HCT116 (cell line): ENCODE measurements around the gene ACR. TPM values are rescaled to one million over a fixed set of nuclear protein-coding genes. Genes with fewer than 3 reads are reported as not detected.

Source experiments
- ATAC-seq: fragments of 200-7000 bp; cut with Tn5 transposase; 2 replicates; pipeline ENCODE4 v1.9.1; 2020; ENCODE audit warnings: mild to moderate bottlenecking, moderate library complexity
- BruUV-seq: library from RNA; stranded (reverse); fragments of 400-500 nt; replicated peaks from 2 replicates; lab custom pipeline; 2021; lab: Mats Ljungman, UMichigan
- CTCF ChIA-PET: fragments of 300-600 bp; sonication (Branson Sonifier 250); formaldehyde crosslinking; loops from one replicate; lab custom pipeline; 2021; ENCODE audit warnings: antibody characterized with exemption; lab: Charles Lee
- POLR2A ChIA-PET: fragments of 300-600, 350-600 bp; sonication (Branson Sonifier 250); formaldehyde crosslinking; loops from one replicate; lab custom pipeline; 2021; ENCODE audit warnings: antibody characterized with exemption; lab: Charles Lee
- RAD21 ChIA-PET, 2 experiments: fragments of 300-600 bp; sonication (Branson Sonifier 250); formaldehyde crosslinking; loops; one replicate each; lab custom pipeline; 2023; ENCODE audit warnings: low total read pairs in 2 of 2; ENCODE audit not compliant: uncharacterized antibody in 2 of 2, unreplicated experiment in 2 of 2, low non-redundant PET in 1 of 2; lab: Charles Lee
- DNase-seq: peaks from one replicate; pipeline ENCODE4 v3.0.0-alpha.2; 2010; ENCODE audit warnings: low read depth, low spot score
- H2AFZ ChIP-seq: fragments of 200-600 bp; shearing (Covaris generic), sonication (generic); 2 replicates; pipeline ENCODE4 v1.6.1; 2017; ENCODE audit warnings: low read depth, mixed run types, mixed read lengths, antibody characterized with exemption, low read length; ENCODE audit not compliant: poor library complexity, severe bottlenecking
- H3K27ac ChIP-seq: 2 replicates; pipeline ENCODE4 v1.5.1; 2012; ENCODE audit warnings: low read depth, low read length
- H3K27me3 ChIP-seq: fragments of 200-600 bp; sonication (generic); 2 replicates; pipeline ENCODE4 v1.6.1; 2016; ENCODE audit warnings: mixed run types, low read length, mixed read lengths; ENCODE audit not compliant: insufficient read depth
- H3K36me3 ChIP-seq, 2 experiments: fragments of 200-500 bp in 1 of 2; fragments of 200-600 bp in 1 of 2; sonication (Bioruptor generic) in 1 of 2; sonication (generic) in 1 of 2; 2 replicates each; pipeline versions ENCODE4 v1.5.1 to v1.6.1; 2014 to 2016; ENCODE audit warnings: low read length in 2 of 2, inconsistent platforms in 1 of 2, mixed read lengths in 1 of 2, mixed run types in 1 of 2; ENCODE audit not compliant: insufficient read depth in 2 of 2, control insufficient read depth in 1 of 2
- H3K4me1 ChIP-seq, 2 experiments: fragments of 200-600 bp in 1 of 2; sonication (generic) in 1 of 2; 2 replicates each; pipeline versions ENCODE4 v1.5.1 to v1.6.1; 2012 to 2017; ENCODE audit warnings: low read length in 2 of 2, inconsistent platforms in 1 of 2, mild to moderate bottlenecking in 1 of 2, mixed read lengths in 1 of 2, mixed run types in 1 of 2, moderate library complexity in 1 of 2; ENCODE audit not compliant: insufficient read depth in 2 of 2, control insufficient read depth in 1 of 2
- H3K4me2 ChIP-seq: fragments of 200-600 bp; sonication (generic); 2 replicates; pipeline ENCODE4 v1.6.1; 2017; ENCODE audit warnings: mixed run types, low read length, mixed read lengths
- H3K4me3 ChIP-seq, 2 experiments: fragments of 200-600 bp in 1 of 2; sonication (generic) in 1 of 2; replicated peaks in 1 of 2; 2 replicates each; pipeline ENCODE4 v1.5.1; 2011 to 2016; ENCODE audit warnings: low read length in 2 of 2, control low read depth in 1 of 2, low read depth in 1 of 2, mild to moderate bottlenecking in 1 of 2, mixed read lengths in 1 of 2, mixed run types in 1 of 2
- H3K79me2 ChIP-seq: fragments of 200-600 bp; sonication (generic); 2 replicates; pipeline ENCODE4 v1.6.1; 2017; ENCODE audit warnings: mild to moderate bottlenecking, mixed run types, low read length, moderate library complexity, mixed read lengths; ENCODE audit not compliant: insufficient read depth
- H3K9ac ChIP-seq: fragments of 200-600 bp; sonication (generic); 2 replicates; pipeline ENCODE4 v1.6.1; 2016; ENCODE audit warnings: low read length, mixed read lengths
- H3K9me2 ChIP-seq: fragments of 200-600 bp; sonication (generic), shearing (Covaris generic); 2 replicates; pipeline ENCODE4 v1.6.1; 2017; ENCODE audit warnings: mixed run types, mild to moderate bottlenecking, moderate library complexity; ENCODE audit not compliant: insufficient read depth
- H3K9me3 ChIP-seq, 2 experiments: fragments of 200-500 bp in 1 of 2; fragments of 200-600 bp in 1 of 2; sonication (Bioruptor generic) in 1 of 2; sonication (generic) in 1 of 2; 2 replicates each; pipeline ENCODE4 v1.6.1; 2014 to 2017; ENCODE audit warnings: low read length in 2 of 2, mixed read lengths in 2 of 2, inconsistent platforms in 1 of 2, low read depth in 1 of 2, mild to moderate bottlenecking in 1 of 2, mixed run types in 1 of 2, moderate library complexity in 1 of 2; ENCODE audit not compliant: control insufficient read depth in 1 of 2, insufficient read depth in 1 of 2
- H4K20me1 ChIP-seq: fragments of 200-600 bp; sonication (generic), shearing (Covaris generic); 2 replicates; pipeline ENCODE4 v1.6.1; 2017; ENCODE audit warnings: mixed run types, mild to moderate bottlenecking, moderate library complexity; ENCODE audit not compliant: insufficient read depth
- CTCF ChIP-seq, 3 experiments: fragments of 200-600 bp in 1 of 3; sonication (generic) in 1 of 3; IDR thresholded peaks in 2 of 3; conservative IDR thresholded peaks in 1 of 3; 2 replicates each; pipeline ENCODE4 v1.5.1; 2012 to 2017; ENCODE audit warnings: low read depth in 2 of 3, low read length in 2 of 3, antibody characterized with exemption in 1 of 3, borderline replicate concordance in 1 of 3, control low read depth in 1 of 3, mild to moderate bottlenecking in 1 of 3, mixed read lengths in 1 of 3, mixed run types in 1 of 3, moderate library complexity in 1 of 3; ENCODE audit not compliant: insufficient read depth in 1 of 3
- EZH2 ChIP-seq: fragments of 200-600 bp; sonication (generic); IDR thresholded peaks from 2 replicates; pipeline ENCODE4 v1.6.1; 2017; ENCODE audit warnings: antibody characterized with exemption, mixed run types
- EZH2phosphoT487 ChIP-seq: fragments of 200-600 bp; IDR thresholded peaks from 2 replicates; pipeline ENCODE4 v1.6.1; 2018; ENCODE audit warnings: antibody characterized with exemption, borderline replicate concordance
- MAX ChIP-seq: IDR thresholded peaks from 2 replicates; pipeline ENCODE4 v1.6.1; 2012
- POLR2AphosphoS5 ChIP-seq: IDR thresholded peaks from 2 replicates; pipeline ENCODE4 v1.6.1; 2011; ENCODE audit warnings: mild to moderate bottlenecking, low read depth, low read length, moderate library complexity
- ZFX ChIP-seq: fragments of 450-650 bp; IDR thresholded peaks from 2 replicates; pipeline ENCODE4 v1.6.1; 2017
- intact Hi-C: fragments of 100-400 bp; cut with micrococcal nuclease; formaldehyde crosslinking; loops from 2 replicates; pipeline ENCODE4 v1.10.0; 2022
- total RNA-seq: library from RNA; stranded (reverse); gene quantifications from one replicate; pipeline ENCODE4 v1.2.1, GENCODE V29; 2021; ENCODE audit not compliant: unreplicated experiment

ACR gene
- total RNA-seq, 1 experiment from 2014 or later: 1.5 TPM

- TF ChIP-seq POLR2AphosphoS5: no peak
- TF ChIP-seq EZH2phosphoT487: no peak
- intact Hi-C loops: no loop called here
- no peaks in the 10 kb centered on the region for H3K9me3 ChIP-seq
- no peaks in the 10 kb centered on the region for H3K36me3 ChIP-seq
- H3K4me1 ChIP-seq: peaks cover 2 to 10% of the 10 kb centered on the region in 2 experiments; a peak in 1 of 4 replicates
- no peak overlapping the region for H2AFZ ChIP-seq
- DNase-seq (no peak), ATAC-seq (no peak)
- ChIA-PET POLR2A (no interaction called here), CTCF (interaction anchor here (1.1 kb wide), 1 partner anchor 173 kb away, joined by 4 read pairs; no protein-coding TSS in a partner anchor), RAD21 (no interaction called here)
- H4K20me1 ChIP-seq: no peaks in the 10 kb centered on the region
- no peak overlapping the region for H3K27ac ChIP-seq
- H3K79me2 ChIP-seq: peaks cover 17% of the 10 kb centered on the region
- H3K9me2 ChIP-seq: no peaks in the 10 kb centered on the region
- H3K4me2 ChIP-seq: no peak overlapping the region
- no TSS peak for BruUV-seq
- H3K9ac ChIP-seq: no peak overlapping the region
- H3K4me3 ChIP-seq: no peak overlapping the region
- no peaks in the 10 kb centered on the region for H3K27me3 ChIP-seq
Measured at GRCh38 chr22:50699001-50699755, 38.8 kb upstream of the ACR start.

GRCh38 chr22:50699756-50700386 lies 38.1 kb upstream of the ACR start:
- Histone ChIP-seq H3K4me2 (no peak overlapping the region), H3K4me3 (no peak overlapping the region), H3K27ac (no peak overlapping the region), H4K20me1 (no peaks in the 10 kb centered on the region), H3K36me3 (peaks cover 0 to 5% of the 10 kb centered on the region in 2 experiments; a peak in 1 of 4 replicates), H3K4me1 (peaks cover 2 to 10% of the 10 kb centered on the region in 2 experiments; a peak in 1 of 4 replicates)
- no peak for ATAC-seq
- RAD21 ChIA-PET: no interaction called here
- intact Hi-C loops: no loop called here
- 0 out of 6 replicates have a peak, but pooled peaks of 1 of the 3 experiments have one; percentile 5 for TF ChIP-seq CTCF (IDR thresholded peaks at IDR 0.05 in 2 of 3, conservative IDR thresholded peaks at IDR 0.05 in 1 of 3; ENCODE audit: borderline replicate concordance in 1 of 3, insufficient read depth in 1 of 3, low read depth in 2 of 3, low read length in 2 of 3)
- TF ChIP-seq ZFX: no peak
- TF ChIP-seq MAX: no peak
- no peak for TF ChIP-seq EZH2
- TF ChIP-seq, all 23 proteins: peak for 1
- H3K9ac ChIP-seq: no peak overlapping the region
- no peaks in the 10 kb centered on the region for H3K9me3 ChIP-seq
- peaks cover 17% of the 10 kb centered on the region for H3K79me2 ChIP-seq
- no peak for DNase-seq
- no peaks in the 10 kb centered on the region for H3K27me3 ChIP-seq
- CTCF ChIA-PET: interaction anchor here (1.1 kb wide), 1 partner anchor 174 kb away, joined by 4 read pairs; no protein-coding TSS in a partner anchor
- BruUV-seq: no TSS peak
- H2AFZ ChIP-seq: no peak overlapping the region
- no peaks in the 10 kb centered on the region for H3K9me2 ChIP-seq
- POLR2A ChIA-PET: no interaction called here
